Activated CD4-positive, alpha-beta T cell treated with anti-CD3 and anti-CD28 coated beads, Interleukin-2, amount 50 U/mL, for 24 hours (primary cell): ENCODE results near the gene TCFL5.

ENCODE experiments used
- DNase-seq, 2 donors: peaks; one replicate each; pipeline ENCODE4 v3.0.0-alpha.2; 2020; ENCODE audit warnings: low read depth in 1 of 2, low spot score in 1 of 2

TCFL5 gene

GRCh38 chr20:62824476-62825332 is 36.9 kb downstream of the TCFL5 start:
- DNase-seq: no peak

- no peak for DNase-seq
Measured at GRCh38 chr20:62823688-62824475, 37.7 kb downstream of the TCFL5 start.

GRCh38 chr20:62822788-62823651 is 38.6 kb downstream of the TCFL5 start:
- DNase-seq: no peak

DNA sequence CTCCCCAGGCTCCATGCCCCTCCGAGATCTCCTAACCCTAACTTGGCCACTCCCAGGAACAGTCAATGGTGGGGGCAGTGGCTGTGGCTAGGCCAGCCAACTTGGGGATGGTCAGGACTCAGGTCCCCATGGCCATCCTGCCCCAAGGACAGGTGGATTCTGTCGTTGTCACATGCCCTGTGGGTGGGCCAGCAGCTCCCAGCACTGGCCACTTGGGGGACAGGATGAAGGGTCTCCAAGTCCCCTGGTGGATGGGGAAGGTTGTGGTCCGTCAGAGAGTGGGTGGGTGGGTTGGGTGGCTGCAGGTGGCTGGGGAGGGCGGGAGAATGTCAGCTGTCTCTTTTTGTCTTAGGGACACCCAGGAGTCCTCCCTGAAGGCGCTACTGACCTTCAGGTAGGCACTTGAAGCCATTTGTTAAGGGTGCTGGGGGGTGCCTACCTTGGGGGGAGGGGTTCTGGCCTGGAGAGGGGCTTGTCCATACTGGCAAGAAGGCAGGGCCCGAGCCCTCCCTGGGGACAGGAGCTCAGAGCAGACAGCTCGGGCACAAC is 39.3 kb downstream of the TCFL5 start:
- DNase-seq: no peak

- no peak for DNase-seq
Measured at GRCh38 chr20:62821726-62822210, 39.9 kb downstream of the TCFL5 start.

- DNase-seq: no peak
Measured at GRCh38 chr20:62820962-62821725, 40.5 kb downstream of the TCFL5 start.

DNA sequence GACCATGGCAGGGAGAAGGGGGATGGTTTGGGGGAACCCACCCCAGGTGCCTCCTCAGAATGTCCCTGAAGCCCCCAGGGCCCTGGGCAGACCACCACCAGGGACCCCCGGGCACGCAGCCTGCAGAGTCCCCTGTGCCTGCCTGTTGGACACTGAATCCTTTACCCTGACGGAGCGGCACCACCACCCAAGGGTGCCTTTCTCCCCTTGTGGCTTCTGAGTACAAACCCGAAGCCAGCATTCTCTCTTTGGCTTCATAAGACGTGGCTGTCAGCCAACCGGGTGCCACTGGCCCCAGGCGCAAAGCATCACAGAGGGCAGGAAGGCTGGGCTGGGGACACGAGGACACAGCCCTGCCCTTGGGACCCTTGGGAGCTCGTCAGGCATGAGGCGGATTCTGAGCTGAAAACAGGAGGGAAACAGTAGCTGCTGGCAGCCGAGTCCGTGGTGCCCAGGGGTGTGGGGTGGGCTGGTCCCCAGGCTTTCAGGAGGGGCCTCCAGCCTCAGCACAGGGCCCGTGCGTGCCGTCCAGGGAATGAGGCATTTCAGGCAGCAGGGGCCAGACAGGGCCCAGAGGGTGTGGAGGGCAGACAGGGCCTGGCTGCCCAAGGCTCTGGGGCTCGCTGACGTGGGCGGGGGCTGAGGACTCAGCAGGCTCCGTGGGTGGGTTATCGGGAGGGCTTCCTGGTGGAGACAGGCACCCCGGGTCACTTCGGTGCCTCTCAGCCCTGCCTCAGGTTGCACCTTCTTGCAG is 41.2 kb downstream of the TCFL5 start:
- DNase-seq: no peak

- no peak for DNase-seq
Measured at GRCh38 chr20:62819494-62820174, 42.0 kb downstream of the TCFL5 start.

DNA sequence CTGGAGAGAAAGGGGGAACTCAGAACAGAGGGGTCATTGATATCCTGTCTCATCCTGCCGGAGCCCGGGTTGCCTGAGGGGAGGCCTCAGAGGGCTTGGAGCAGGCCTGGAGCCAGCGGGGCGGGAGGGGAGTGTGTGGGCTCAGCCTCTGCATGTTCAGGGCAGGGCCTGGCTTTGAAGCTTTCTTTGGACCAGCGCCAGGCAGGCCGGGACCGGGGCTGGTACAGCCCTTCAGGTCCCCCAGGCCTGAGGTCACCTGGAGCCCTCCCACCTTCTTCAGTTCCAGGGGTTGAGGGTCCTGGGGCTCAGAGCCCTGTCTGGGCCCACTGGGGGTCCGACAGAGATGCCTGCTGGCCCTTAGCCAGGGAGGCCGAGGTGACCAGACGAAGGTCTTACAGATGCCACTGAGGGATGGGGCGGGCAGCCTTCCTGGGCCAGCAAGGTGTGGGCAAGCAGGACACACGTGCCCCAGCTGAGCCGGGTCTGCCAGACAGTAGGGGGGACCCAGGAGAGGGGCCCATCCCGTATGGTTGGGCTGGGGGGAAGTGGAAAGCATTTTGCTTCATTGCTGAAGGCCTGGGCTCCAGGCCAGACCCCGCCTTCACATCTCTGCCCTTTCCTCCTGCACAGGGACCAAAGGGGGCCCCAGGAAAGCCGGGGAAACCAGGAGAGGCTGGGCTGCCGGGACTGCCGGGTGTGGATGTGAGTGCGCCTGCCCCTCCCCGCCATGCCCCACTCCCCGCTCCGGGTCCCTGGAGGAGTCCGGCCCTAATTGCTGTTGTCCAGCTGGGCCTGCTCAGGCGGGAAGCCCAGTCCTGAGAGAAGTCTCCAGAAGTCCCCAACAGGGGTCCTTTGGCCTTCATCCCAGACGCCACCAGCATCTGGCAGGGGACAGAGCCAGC is 42.8 kb downstream of the TCFL5 start:
- DNase-seq: no peak

DNA sequence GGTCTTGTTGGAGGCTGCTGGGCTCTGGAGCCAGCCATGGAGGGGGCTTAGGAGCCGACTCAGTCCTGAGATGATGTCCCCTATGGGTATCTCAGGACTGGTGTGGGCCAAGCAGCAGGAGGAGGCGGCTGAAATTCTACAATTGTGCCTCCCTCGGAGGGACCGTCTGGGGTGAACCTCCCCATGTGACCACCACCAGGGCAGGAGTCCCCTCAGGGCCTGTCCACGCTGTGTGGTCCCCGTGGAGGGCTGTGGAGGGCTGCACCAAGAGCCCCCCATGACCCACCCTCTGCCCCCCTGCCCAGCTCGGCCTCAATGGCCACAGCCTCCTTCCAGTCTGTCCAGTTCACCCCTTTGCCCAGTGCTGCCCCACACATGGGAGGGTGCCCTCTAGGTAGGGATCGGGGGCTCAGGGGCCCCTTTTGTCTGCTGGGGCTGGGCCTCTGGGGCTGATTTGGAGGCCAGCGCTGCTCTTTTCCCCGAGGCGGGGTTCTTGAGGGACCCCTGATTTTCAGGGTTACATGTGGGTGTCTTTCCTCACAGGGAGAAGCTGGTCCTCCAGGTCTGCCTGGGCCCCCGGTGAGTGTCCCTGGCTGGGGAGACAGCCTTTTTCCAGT is 43.5 kb downstream of the TCFL5 start:
- no peak for DNase-seq

DNA sequence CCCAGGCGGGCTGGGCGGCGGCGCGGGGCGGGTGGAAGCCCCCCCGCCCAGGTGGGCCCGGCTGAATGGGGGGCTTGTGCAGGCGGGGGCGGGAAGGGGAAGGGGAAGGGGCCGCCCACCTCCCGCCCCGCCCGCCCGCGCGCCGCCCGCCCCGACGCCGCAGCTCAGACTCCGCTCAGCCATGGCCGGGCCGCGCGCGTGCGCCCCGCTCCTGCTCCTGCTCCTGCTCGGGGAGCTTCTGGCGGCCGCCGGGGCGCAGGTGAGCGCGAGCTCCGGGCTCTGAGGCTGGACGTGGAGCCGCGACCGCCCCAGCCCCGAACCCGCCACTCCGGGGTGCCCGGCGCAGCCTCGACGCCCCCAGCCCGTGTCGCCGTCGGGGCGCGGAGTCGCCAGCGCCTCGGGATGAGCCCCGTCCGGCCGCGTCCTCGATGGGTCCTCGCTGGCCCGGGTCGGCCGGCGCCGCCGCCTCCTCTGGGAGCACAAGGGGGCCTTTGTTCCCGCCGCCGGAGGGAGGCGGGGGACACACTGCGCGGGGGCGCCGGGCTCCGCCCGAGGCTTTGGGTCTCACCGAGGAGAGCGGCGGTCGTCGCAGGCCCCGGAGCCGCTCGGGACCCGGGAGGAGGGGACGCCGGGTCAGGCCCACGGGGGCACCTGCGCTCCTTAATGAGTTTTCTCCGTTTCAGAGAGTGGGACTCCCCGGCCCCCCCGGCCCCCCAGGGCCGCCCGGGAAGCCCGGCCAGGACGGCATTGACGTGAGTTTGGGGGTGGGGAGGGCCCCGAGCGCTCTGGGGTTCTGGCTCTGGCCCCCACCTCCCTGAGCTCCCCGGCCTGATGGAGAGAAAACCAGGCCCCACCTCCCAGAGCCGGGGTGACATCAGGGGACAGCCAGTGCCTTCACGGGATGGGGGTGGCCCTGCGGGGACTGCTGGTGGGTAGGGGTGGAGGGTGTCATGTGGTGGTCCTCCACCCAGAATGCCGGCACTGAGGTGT is 44.4 kb downstream of the TCFL5 start, which contains the start of gene COL9A3:
TSS of gene COL9A3 (plus strand) at position 167 of the 990 bp plus-strand sequence. CDS start at position 182, 15 bp downstream.
- DNase-seq: no peak

- DNase-seq: no peak
Measured at GRCh38 chr20:62816031-62816883, 45.4 kb downstream of the TCFL5 start.

DNA sequence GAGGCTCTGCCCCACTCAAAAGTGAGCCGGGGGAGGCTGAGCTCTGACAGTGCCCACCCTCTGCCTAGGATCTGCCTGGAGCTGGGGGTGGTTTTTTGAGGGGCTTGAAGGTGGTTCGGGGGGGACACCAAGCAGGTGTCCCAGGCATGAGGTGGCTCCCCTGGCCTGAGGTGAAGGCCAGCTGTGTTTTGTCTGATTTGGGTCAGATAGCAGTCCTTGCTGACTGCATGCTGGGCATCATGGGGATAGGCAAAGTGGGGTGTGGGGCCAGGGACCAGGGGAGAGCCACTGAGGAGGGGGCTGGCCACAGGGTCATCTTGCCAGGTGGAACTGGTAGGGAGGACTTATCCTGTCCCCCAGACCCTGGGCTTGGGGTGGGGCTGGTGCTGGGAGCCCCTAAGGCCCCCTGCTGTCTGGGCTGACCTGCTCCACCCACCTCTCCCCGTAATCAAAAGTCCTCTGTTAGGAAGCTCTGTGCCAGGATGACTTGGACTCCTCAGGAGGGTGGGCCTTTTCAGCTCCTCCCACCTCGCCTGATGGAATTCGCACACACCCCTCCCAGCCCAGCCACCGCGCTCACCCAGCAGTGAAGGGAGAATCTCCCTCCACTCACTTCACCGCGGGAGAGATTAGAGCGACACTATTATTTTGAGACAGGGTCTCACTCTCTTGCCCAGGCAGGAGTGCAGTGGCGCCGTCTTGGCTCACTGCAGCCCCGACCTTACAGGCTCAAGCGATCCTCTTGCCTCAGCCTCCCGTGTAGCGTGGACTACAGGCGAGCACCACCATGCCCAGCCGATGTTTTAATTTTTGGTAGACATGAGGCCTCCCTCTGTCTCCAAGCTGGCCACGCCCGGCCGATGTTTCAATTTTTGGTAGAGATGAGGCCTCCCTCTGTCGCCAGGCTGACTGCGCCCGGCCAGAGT is 46.3 kb downstream of the TCFL5 start:
- no peak for DNase-seq

DNA sequence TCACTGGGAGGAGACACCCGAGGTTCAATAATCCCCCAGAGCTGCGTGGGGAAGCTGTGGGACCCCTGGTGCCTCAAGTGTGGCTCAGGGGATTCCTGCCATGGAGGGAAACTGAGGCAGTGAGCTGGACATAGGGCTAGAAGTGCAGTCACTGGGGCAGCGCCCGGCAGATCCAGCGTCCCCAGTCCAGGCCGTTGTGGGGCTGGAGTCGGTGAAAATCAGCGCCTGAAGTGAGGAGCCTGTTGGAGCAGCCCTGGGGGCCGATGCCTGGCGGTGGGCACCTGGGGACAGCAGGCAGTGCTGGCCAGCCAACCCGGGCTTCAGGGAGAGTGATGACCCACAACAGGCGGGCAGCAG is 46.9 kb downstream of the TCFL5 start:
- no peak for DNase-seq
